HCT116 (cell line): Measurements from ENCODE around the gene TTC6. TPM values are rescaled to one million over a fixed set of nuclear protein-coding genes. Genes with fewer than 3 reads are reported as not detected.

ENCODE experiments used
- ATAC-seq: fragments of 200-7000 bp; cut with Tn5 transposase; 2 replicates; pipeline ENCODE4 v1.9.1; 2020; ENCODE audit warnings: mild to moderate bottlenecking, moderate library complexity
- BruUV-seq: library from RNA; stranded (reverse); fragments of 400-500 nt; replicated peaks from 2 replicates; lab custom pipeline; 2021; lab: Mats Ljungman, UMichigan
- CTCF ChIA-PET: fragments of 300-600 bp; sonication (Branson Sonifier 250); formaldehyde crosslinking; loops from one replicate; lab custom pipeline; 2021; ENCODE audit warnings: antibody characterized with exemption; lab: Charles Lee
- POLR2A ChIA-PET: fragments of 300-600, 350-600 bp; sonication (Branson Sonifier 250); formaldehyde crosslinking; loops from one replicate; lab custom pipeline; 2021; ENCODE audit warnings: antibody characterized with exemption; lab: Charles Lee
- RAD21 ChIA-PET, 2 experiments: fragments of 300-600 bp; sonication (Branson Sonifier 250); formaldehyde crosslinking; loops; one replicate each; lab custom pipeline; 2023; ENCODE audit warnings: low total read pairs in 2 of 2; ENCODE audit not compliant: uncharacterized antibody in 2 of 2, unreplicated experiment in 2 of 2, low non-redundant PET in 1 of 2; lab: Charles Lee
- DNase-seq: peaks from one replicate; pipeline ENCODE4 v3.0.0-alpha.2; 2010; ENCODE audit warnings: low read depth, low spot score
- H2AFZ ChIP-seq: fragments of 200-600 bp; shearing (Covaris generic), sonication (generic); 2 replicates; pipeline ENCODE4 v1.6.1; 2017; ENCODE audit warnings: low read depth, mixed run types, mixed read lengths, antibody characterized with exemption, low read length; ENCODE audit not compliant: poor library complexity, severe bottlenecking
- H3K27ac ChIP-seq: 2 replicates; pipeline ENCODE4 v1.5.1; 2012; ENCODE audit warnings: low read depth, low read length
- H3K27me3 ChIP-seq: fragments of 200-600 bp; sonication (generic); 2 replicates; pipeline ENCODE4 v1.6.1; 2016; ENCODE audit warnings: mixed run types, low read length, mixed read lengths; ENCODE audit not compliant: insufficient read depth
- H3K36me3 ChIP-seq, 2 experiments: fragments of 200-500 bp in 1 of 2; fragments of 200-600 bp in 1 of 2; sonication (Bioruptor generic) in 1 of 2; sonication (generic) in 1 of 2; 2 replicates each; pipeline versions ENCODE4 v1.5.1 to v1.6.1; 2014 to 2016; ENCODE audit warnings: low read length in 2 of 2, inconsistent platforms in 1 of 2, mixed read lengths in 1 of 2, mixed run types in 1 of 2; ENCODE audit not compliant: insufficient read depth in 2 of 2, control insufficient read depth in 1 of 2
- H3K4me1 ChIP-seq, 2 experiments: fragments of 200-600 bp in 1 of 2; sonication (generic) in 1 of 2; 2 replicates each; pipeline versions ENCODE4 v1.5.1 to v1.6.1; 2012 to 2017; ENCODE audit warnings: low read length in 2 of 2, inconsistent platforms in 1 of 2, mild to moderate bottlenecking in 1 of 2, mixed read lengths in 1 of 2, mixed run types in 1 of 2, moderate library complexity in 1 of 2; ENCODE audit not compliant: insufficient read depth in 2 of 2, control insufficient read depth in 1 of 2
- H3K4me2 ChIP-seq: fragments of 200-600 bp; sonication (generic); 2 replicates; pipeline ENCODE4 v1.6.1; 2017; ENCODE audit warnings: mixed run types, low read length, mixed read lengths
- H3K4me3 ChIP-seq, 2 experiments: fragments of 200-600 bp in 1 of 2; sonication (generic) in 1 of 2; replicated peaks in 1 of 2; 2 replicates each; pipeline ENCODE4 v1.5.1; 2011 to 2016; ENCODE audit warnings: low read length in 2 of 2, control low read depth in 1 of 2, low read depth in 1 of 2, mild to moderate bottlenecking in 1 of 2, mixed read lengths in 1 of 2, mixed run types in 1 of 2
- H3K79me2 ChIP-seq: fragments of 200-600 bp; sonication (generic); 2 replicates; pipeline ENCODE4 v1.6.1; 2017; ENCODE audit warnings: mild to moderate bottlenecking, mixed run types, low read length, moderate library complexity, mixed read lengths; ENCODE audit not compliant: insufficient read depth
- H3K9ac ChIP-seq: fragments of 200-600 bp; sonication (generic); 2 replicates; pipeline ENCODE4 v1.6.1; 2016; ENCODE audit warnings: low read length, mixed read lengths
- H3K9me2 ChIP-seq: fragments of 200-600 bp; sonication (generic), shearing (Covaris generic); 2 replicates; pipeline ENCODE4 v1.6.1; 2017; ENCODE audit warnings: mixed run types, mild to moderate bottlenecking, moderate library complexity; ENCODE audit not compliant: insufficient read depth
- H3K9me3 ChIP-seq, 2 experiments: fragments of 200-500 bp in 1 of 2; fragments of 200-600 bp in 1 of 2; sonication (Bioruptor generic) in 1 of 2; sonication (generic) in 1 of 2; 2 replicates each; pipeline ENCODE4 v1.6.1; 2014 to 2017; ENCODE audit warnings: low read length in 2 of 2, mixed read lengths in 2 of 2, inconsistent platforms in 1 of 2, low read depth in 1 of 2, mild to moderate bottlenecking in 1 of 2, mixed run types in 1 of 2, moderate library complexity in 1 of 2; ENCODE audit not compliant: control insufficient read depth in 1 of 2, insufficient read depth in 1 of 2
- H4K20me1 ChIP-seq: fragments of 200-600 bp; sonication (generic), shearing (Covaris generic); 2 replicates; pipeline ENCODE4 v1.6.1; 2017; ENCODE audit warnings: mixed run types, mild to moderate bottlenecking, moderate library complexity; ENCODE audit not compliant: insufficient read depth
- CBX3 ChIP-seq: IDR thresholded peaks from 2 replicates; pipeline ENCODE4 v1.6.1; 2012; ENCODE audit warnings: low read depth
- CEBPB ChIP-seq: IDR thresholded peaks from 2 replicates; pipeline ENCODE4 v1.6.1; 2012; ENCODE audit warnings: low read depth
- CTCF ChIP-seq, 3 experiments: fragments of 200-600 bp in 1 of 3; sonication (generic) in 1 of 3; IDR thresholded peaks in 2 of 3; conservative IDR thresholded peaks in 1 of 3; 2 replicates each; pipeline ENCODE4 v1.5.1; 2012 to 2017; ENCODE audit warnings: low read depth in 2 of 3, low read length in 2 of 3, antibody characterized with exemption in 1 of 3, borderline replicate concordance in 1 of 3, control low read depth in 1 of 3, mild to moderate bottlenecking in 1 of 3, mixed read lengths in 1 of 3, mixed run types in 1 of 3, moderate library complexity in 1 of 3; ENCODE audit not compliant: insufficient read depth in 1 of 3
- EGR1 ChIP-seq: IDR thresholded peaks from 2 replicates; pipeline ENCODE4 v1.6.1; 2012; ENCODE audit warnings: low read depth
- ELF1 ChIP-seq: IDR thresholded peaks from 2 replicates; pipeline ENCODE4 v1.6.1; 2012; ENCODE audit warnings: low read depth, borderline replicate concordance
- EZH2 ChIP-seq: fragments of 200-600 bp; sonication (generic); IDR thresholded peaks from 2 replicates; pipeline ENCODE4 v1.6.1; 2017; ENCODE audit warnings: antibody characterized with exemption, mixed run types
- EZH2phosphoT487 ChIP-seq: fragments of 200-600 bp; IDR thresholded peaks from 2 replicates; pipeline ENCODE4 v1.6.1; 2018; ENCODE audit warnings: antibody characterized with exemption, borderline replicate concordance
- POLR2AphosphoS5 ChIP-seq: IDR thresholded peaks from 2 replicates; pipeline ENCODE4 v1.6.1; 2011; ENCODE audit warnings: mild to moderate bottlenecking, low read depth, low read length, moderate library complexity
- RAD21 ChIP-seq: IDR thresholded peaks from 2 replicates; pipeline ENCODE4 v1.6.1; 2012; ENCODE audit warnings: low read depth, mild to moderate bottlenecking
- SIN3A ChIP-seq: IDR thresholded peaks from 2 replicates; pipeline ENCODE4 v1.6.1; 2012; ENCODE audit warnings: low read depth
- SP1 ChIP-seq: IDR thresholded peaks from 2 replicates; pipeline ENCODE4 v1.6.1; 2012; ENCODE audit warnings: low read depth
- SRF ChIP-seq: IDR thresholded peaks from 2 replicates; pipeline ENCODE4 v1.6.1; 2012; ENCODE audit warnings: low read depth
- intact Hi-C: fragments of 100-400 bp; cut with micrococcal nuclease; formaldehyde crosslinking; loops from 2 replicates; pipeline ENCODE4 v1.10.0; 2022
- total RNA-seq: library from RNA; stranded (reverse); gene quantifications from one replicate; pipeline ENCODE4 v1.2.1, GENCODE V29; 2021; ENCODE audit not compliant: unreplicated experiment

The TTC6 gene
- total RNA-seq, 1 experiment from 2014 or later, result 0.10 TPM

GRCh38 chr14:37590428-37591139, 4.8 kb upstream of the TTC6 start:
- no peak for ATAC-seq
- Histone ChIP-seq H3K4me2 (no peak overlapping the region), H3K27me3 (no peaks in the 10 kb centered on the region), H3K79me2 (no peaks in the 10 kb centered on the region), H3K9me3 (no peaks in the 10 kb centered on the region), H3K4me1 (peaks cover 0 to 9% of the 10 kb centered on the region in 2 experiments), H2AFZ (no peak overlapping the region), H3K9me2 (no peaks in the 10 kb centered on the region), H3K9ac (no peak overlapping the region), H3K4me3 (no peak overlapping the region), H4K20me1 (no peaks in the 10 kb centered on the region), H3K36me3 (no peaks in the 10 kb centered on the region), H3K27ac (no peak overlapping the region)
- intact Hi-C loops, result no loop called here
- no TSS peak for BruUV-seq
- DNase-seq, result no peak
- TF ChIP-seq CTCF (IDR thresholded peaks at IDR 0.05 in 2 of 3, conservative IDR thresholded peaks at IDR 0.05 in 1 of 3; ENCODE audit: borderline replicate concordance in 1 of 3, insufficient read depth in 1 of 3, low read depth in 2 of 3, low read length in 2 of 3) (no peak), CEBPB (no peak), CBX3 (no peak), SRF (no peak), EZH2phosphoT487 (no peak), EZH2 (no peak), SP1 (no peak), ELF1 (no peak), SIN3A (no peak), RAD21 (no peak), POLR2AphosphoS5 (no peak), EGR1 (no peak)
- CTCF ChIA-PET, result no interaction called here
- POLR2A ChIA-PET, result no interaction called here
- RAD21 ChIA-PET, result no interaction called here
